ENCODE data around the gene SH3YL1. TPM values are rescaled to one million over a fixed set of nuclear protein-coding genes. Genes with fewer than 3 reads are reported as not detected.

SH3YL1 gene
- total and polyA plus RNA-seq, 5 experiments from 2014 or later = 38.1 to 92.0 (median 62.8) TPM

DNA sequence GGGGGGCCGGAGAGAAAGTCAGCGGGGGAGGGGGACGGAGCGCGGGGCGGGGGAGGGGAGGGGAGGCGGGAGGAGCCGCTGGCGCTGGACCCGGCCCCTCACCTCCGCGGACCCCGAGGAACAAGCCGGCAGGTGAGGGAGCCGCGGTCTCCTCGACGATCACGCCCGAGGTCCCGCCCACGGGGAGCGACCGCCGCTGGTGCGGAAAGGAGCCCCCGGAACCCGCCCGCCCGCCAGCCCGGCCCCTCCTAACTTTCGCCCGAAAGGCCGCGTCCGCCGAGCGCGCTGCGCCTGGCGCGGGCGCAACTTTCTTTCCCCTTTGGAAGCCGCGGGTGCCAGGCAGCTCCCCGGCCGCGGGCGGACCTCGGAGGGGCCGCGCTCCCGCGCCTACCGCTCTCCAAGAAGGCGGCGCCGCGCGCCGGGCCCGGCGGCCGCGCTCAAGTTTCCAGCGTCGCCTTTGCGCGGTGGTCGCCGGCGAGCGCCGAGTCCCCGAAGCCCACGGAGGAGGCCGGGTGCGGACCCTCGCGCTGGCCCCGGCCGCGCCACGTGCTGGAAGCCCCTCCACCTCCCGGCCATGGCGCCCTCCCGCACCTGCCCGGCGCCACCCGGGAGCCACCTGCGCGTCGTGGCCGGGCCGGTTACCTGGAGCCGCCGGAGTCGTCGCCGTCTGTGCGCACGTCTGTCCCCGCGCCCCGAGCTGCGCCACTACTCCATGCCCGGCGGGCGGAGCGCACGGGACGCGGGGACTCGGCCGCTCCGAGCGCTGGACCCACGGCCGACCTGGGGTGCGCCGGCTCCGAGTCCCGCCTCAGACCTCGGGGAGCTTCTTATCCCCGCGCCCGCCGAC, 24.3 kb upstream of the SH3YL1 start, which contains the start of gene ALKAL2:
Gene ALKAL2, minus strand, starts transcription at position 181 of the 847 bp plus-strand sequence. CDS start 256 bp downstream, outside the sequence.
- Mint-ChIP-seq H3K9me3 (no peaks in the 10 kb centered on the region), H3K4me3 (peak within 1 kb of the TSS; percentile 43 to 80 (median 63)), H3K27me3 (peaks cover 7 to 28% (median 9%) of the 10 kb centered on the region in 5 donors), H3K36me3 (peaks cover 0 to 5% (median 1%) of the 10 kb centered on the region in 3 donors), H3K27ac (no peak within 1 kb of the TSS), H3K4me1 (peaks cover 3 to 16% (median 9%) of the 10 kb centered on the region in 4 donors)
- ATAC-seq = peak; percentile 38 to 50
- peak in 1 of 10 donors; percentile 24 for DNase-seq
- POLR2A ChIA-PET = interaction anchor here (0.6 kb wide), 1 partner anchor 113 kb away, joined by 3 read pairs; no protein-coding TSS in a partner anchor

GRCh38 chr2:287471-287885, 23.6 kb upstream of the SH3YL1 start:
- ATAC-seq = peak; percentile 58 to 62
- H3K4me3 Mint-ChIP-seq = peak overlapping the region in 7 of 10 donors; percentile 41 to 72 (median 61)
- peaks cover 0 to 5% (median 3%) of the 10 kb centered on the region in 3 donors for H3K36me3 Mint-ChIP-seq
- no peak overlapping the region for H3K27ac Mint-ChIP-seq
- peaks cover 7 to 28% (median 9%) of the 10 kb centered on the region in 5 donors for H3K27me3 Mint-ChIP-seq
- POLR2A ChIA-PET = interaction anchor here (0.6 kb wide), 1 partner anchor 112 kb away, joined by 3 read pairs; no protein-coding TSS in a partner anchor
- DNase-seq = peak in 1 of 10 donors; percentile 18
- no peaks in the 10 kb centered on the region for H3K9me3 Mint-ChIP-seq
- peaks cover 3 to 16% (median 9%) of the 10 kb centered on the region in 4 donors for H3K4me1 Mint-ChIP-seq

- Mint-ChIP-seq H3K36me3 (peaks cover 0 to 11% (median 3%) of the 10 kb centered on the region in 3 donors), H3K4me3 (peak overlapping the region; percentile 40 to 72 (median 58))
Measured at GRCh38 chr2:286774-287392, 23.1 kb upstream of the SH3YL1 start.

DNA sequence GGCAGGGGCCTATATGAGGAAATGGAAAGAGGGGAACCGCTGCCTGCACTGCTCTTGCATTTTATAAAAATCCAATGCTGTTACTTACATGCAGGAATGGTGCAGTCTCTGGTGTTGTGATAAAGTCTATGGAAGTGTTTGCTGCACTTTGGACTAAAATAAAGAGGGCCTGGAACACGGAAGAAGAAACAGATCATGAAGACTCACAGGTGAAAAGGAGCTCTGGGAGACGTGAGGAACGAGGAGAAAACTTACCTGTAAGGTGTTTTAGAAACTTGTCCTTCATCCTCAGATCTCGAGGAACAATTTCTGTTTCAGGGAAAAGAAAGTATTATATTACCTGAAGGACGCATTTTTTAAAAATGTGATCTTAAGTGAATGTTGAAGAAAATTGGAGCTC, 22.2 kb upstream of the SH3YL1 start:
- DNase-seq = no peak
- peaks cover 7 to 24% (median 9%) of the 10 kb centered on the region in 5 donors for H3K27me3 Mint-ChIP-seq
- no peaks in the 10 kb centered on the region for H3K9me3 Mint-ChIP-seq
- no peak for ATAC-seq
- POLR2A ChIA-PET = interaction anchor here (0.6 kb wide), 1 partner anchor 794 kb away, joined by 3 read pairs; no protein-coding TSS in a partner anchor
- peaks cover 0 to 19% (median 3%) of the 10 kb centered on the region in 3 donors for H3K36me3 Mint-ChIP-seq
- H3K4me3 Mint-ChIP-seq = peak overlapping the region in 8 of 10 donors; percentile 7 to 68 (median 44)
- H3K27ac Mint-ChIP-seq = peak overlapping the region in 1 of 10 donors; percentile 51
- H3K4me1 Mint-ChIP-seq = peaks cover 3 to 16% (median 9%) of the 10 kb centered on the region in 4 donors

More at GRCh38 chr2:286774-287392, 23.1 kb upstream of the SH3YL1 start:
- Mint-ChIP-seq H3K27ac (no peak overlapping the region), H3K27me3 (peaks cover 7 to 27% (median 9%) of the 10 kb centered on the region in 5 donors), H3K9me3 (no peaks in the 10 kb centered on the region), H3K4me1 (peaks cover 3 to 16% (median 9%) of the 10 kb centered on the region in 4 donors)
- DNase-seq (no peak), ATAC-seq (no peak)
- POLR2A ChIA-PET = no interaction called here

DNA sequence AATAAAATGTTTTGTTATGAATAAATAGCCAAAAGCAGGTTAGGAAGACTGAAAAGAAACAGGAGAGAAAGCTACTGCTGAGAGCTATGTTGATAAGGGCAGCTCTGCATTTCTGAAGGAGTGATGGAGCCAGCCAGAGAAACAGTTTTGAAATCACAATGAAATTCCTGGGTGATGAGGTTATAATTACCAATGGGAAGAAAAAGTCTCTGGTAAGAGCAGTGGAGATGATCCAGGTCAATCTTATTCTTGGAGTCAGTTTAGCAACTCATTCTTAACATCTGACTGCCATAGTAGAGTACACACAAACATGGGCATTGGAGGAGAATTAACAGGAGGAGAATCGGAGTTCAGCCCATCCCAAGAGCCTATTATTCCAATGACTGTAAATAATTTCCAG, 21.7 kb upstream of the SH3YL1 start:
- no peak for DNase-seq
- Mint-ChIP-seq H3K36me3 (peaks cover 0 to 22% (median 3%) of the 10 kb centered on the region in 3 donors), H3K27ac (no peak overlapping the region), H3K4me1 (peaks cover 3 to 16% (median 9%) of the 10 kb centered on the region in 4 donors), H3K9me3 (no peaks in the 10 kb centered on the region), H3K4me3 (peak overlapping the region in 7 of 10 donors; percentile 7 to 62 (median 43)), H3K27me3 (peaks cover 7 to 20% (median 9%) of the 10 kb centered on the region in 5 donors)
- no peak for ATAC-seq
- POLR2A ChIA-PET = interaction anchor here (0.6 to 1.1 kb wide), 2 partner anchors 19 to 794 kb away, joined by 3 read pairs; no protein-coding TSS in a partner anchor

GRCh38 chr2:284896-285492, 21.2 kb upstream of the SH3YL1 start:
- DNase-seq (no peak), ATAC-seq (no peak)
- H3K4me3 Mint-ChIP-seq = no peak overlapping the region
- peaks cover 3 to 14% (median 6%) of the 10 kb centered on the region in 4 donors for H3K4me1 Mint-ChIP-seq
- POLR2A ChIA-PET = interaction anchor here (1.1 kb wide), 1 partner anchor 19 kb away, joined by 3 read pairs; no protein-coding TSS in a partner anchor
- no peak overlapping the region for H3K27ac Mint-ChIP-seq
- H3K36me3 Mint-ChIP-seq = peaks cover 0 to 27% (median 4%) of the 10 kb centered on the region in 3 donors
- H3K27me3 Mint-ChIP-seq = peaks cover 3 to 16% (median 9%) of the 10 kb centered on the region in 5 donors
- H3K9me3 Mint-ChIP-seq = no peaks in the 10 kb centered on the region

DNA sequence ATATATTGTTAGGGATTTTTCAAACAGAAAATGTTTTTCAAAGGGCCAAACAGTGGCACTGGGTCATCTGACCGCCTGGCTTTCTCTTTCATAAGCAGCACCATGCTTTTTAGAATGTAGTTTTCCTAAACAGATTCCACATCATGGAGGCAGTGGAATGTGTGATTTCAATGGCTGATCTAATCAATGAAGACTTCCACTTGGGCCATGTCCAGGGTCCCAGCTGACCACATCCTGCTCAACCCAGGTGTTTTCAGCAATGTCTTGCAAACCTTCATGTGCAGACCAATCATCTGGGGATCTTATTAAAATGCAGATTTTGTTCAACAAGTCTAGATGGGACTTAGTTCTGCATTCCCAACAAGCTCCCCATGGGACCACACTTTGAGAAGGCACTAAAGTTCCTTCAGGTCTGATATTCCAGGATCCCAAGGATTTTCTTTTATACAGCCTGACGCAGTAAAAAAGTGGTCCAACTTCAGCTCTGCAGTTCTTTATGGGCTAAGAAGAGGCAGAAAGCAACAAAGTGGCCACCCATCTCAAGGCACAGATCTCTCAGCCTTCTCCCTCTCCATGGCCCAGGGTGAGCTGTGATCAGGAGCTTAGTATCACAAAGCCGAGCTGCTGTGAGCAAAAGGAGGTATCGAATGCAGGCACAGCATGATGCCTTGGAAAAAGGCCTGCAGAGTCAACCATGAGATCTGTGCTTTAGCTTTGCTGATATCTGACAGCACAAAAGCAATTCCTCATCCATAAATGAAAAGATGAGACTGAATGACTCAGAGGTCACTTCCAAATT, 20.4 kb upstream of the SH3YL1 start:
- ATAC-seq (no peak), DNase-seq (no peak)
- POLR2A ChIA-PET = interaction anchor here (1.1 kb wide), 1 partner anchor 18 kb away, joined by 3 read pairs; no protein-coding TSS in a partner anchor
- Mint-ChIP-seq H3K27me3 (peaks cover 3 to 15% (median 9%) of the 10 kb centered on the region in 5 donors), H3K36me3 (peaks cover 0 to 33% (median 6%) of the 10 kb centered on the region in 3 donors), H3K27ac (peak overlapping the region in 1 of 10 donors; percentile 73), H3K9me3 (no peaks in the 10 kb centered on the region), H3K4me3 (no peak overlapping the region), H3K4me1 (peaks cover 0 to 7% (median 3%) of the 10 kb centered on the region in 4 donors)

DNA sequence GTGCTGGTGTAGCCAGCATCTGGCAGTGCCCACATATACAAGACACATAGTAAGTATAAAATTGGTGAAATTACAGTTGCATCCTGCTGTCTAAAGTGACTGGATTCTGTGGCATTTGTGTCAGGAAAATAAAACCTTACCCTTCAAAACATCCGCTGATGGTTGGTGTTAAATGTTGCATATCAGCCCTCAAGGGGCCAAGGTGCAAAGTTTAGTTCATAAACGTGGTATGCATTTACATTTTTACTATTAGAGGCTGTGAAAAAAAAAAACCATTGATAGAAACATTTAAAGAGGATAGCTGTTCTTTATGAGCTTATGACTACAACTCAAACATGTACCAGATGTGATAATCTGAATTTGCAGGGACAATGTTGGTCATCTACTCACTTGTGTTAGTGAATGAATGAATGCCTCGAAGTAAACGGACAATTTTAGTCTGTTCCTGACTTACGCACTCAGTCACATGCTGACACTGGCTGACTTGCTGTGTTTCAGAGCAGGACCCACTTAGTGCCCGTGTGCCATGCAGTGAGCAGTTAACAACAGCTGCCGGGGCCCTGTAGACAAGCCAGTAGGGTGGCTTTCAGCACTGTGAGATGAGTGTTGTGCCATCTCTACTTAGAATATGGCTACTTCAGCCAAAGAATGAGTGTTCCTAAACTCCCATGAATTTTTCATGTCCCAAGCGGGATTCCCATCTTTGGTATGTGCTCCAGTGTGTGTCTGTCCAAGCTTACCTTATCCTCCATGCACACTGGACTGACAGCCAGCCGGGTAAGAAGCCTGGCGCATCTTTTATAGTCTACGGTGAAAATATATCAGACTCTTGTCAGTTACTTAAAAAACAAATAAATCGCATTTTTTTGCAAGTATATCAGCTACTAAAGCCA, 18.8 kb upstream of the SH3YL1 start:
- no peak for ATAC-seq
- Mint-ChIP-seq H3K36me3 (peaks cover 0 to 49% (median 8%) of the 10 kb centered on the region in 3 donors), H3K4me1 (peaks cover 0 to 7% (median 3%) of the 10 kb centered on the region in 4 donors), H3K27me3 (peaks cover 3 to 15% (median 9%) of the 10 kb centered on the region in 5 donors), H3K4me3 (no peak overlapping the region), H3K9me3 (no peaks in the 10 kb centered on the region), H3K27ac (no peak overlapping the region)
- POLR2A ChIA-PET = no interaction called here
- no peak for DNase-seq

- POLR2A ChIA-PET = interaction anchor here (0.7 kb wide), 1 partner anchor 68 kb away, joined by 3 read pairs; no protein-coding TSS in a partner anchor
- H3K4me3 Mint-ChIP-seq = no peak overlapping the region
- DNase-seq (no peak), ATAC-seq (no peak)
- H3K4me1 Mint-ChIP-seq = peaks cover 0 to 5% (median 2%) of the 10 kb centered on the region in 4 donors
- H3K9me3 Mint-ChIP-seq = no peaks in the 10 kb centered on the region
- H3K27ac Mint-ChIP-seq = peak overlapping the region in 1 of 10 donors; percentile 34
- H3K36me3 Mint-ChIP-seq = peaks cover 0 to 61% (median 15%) of the 10 kb centered on the region in 3 donors
- H3K27me3 Mint-ChIP-seq = peaks cover 3 to 10% (median 6%) of the 10 kb centered on the region in 5 donors
Measured at GRCh38 chr2:281381-281780, 17.5 kb upstream of the SH3YL1 start.

GRCh38 chr2:280650-281110, 16.8 kb upstream of the SH3YL1 start:
- no peak overlapping the region for H3K27ac Mint-ChIP-seq
- peaks cover 0 to 67% (median 15%) of the 10 kb centered on the region in 3 donors for H3K36me3 Mint-ChIP-seq
- POLR2A ChIA-PET = interaction anchor here (0.6 kb wide), 1 partner anchor 10 kb away, joined by 3 read pairs; no protein-coding TSS in a partner anchor
- H3K27me3 Mint-ChIP-seq = peaks cover 0 to 4% (median 0%) of the 10 kb centered on the region in 5 donors
- DNase-seq (no peak), ATAC-seq (no peak)
- H3K4me3 Mint-ChIP-seq = no peak overlapping the region
- peaks cover 0 to 6% (median 4%) of the 10 kb centered on the region in 4 donors for H3K4me1 Mint-ChIP-seq
- H3K9me3 Mint-ChIP-seq = no peaks in the 10 kb centered on the region

Data from naive thymus-derived CD8-positive, alpha-beta T cell (primary cell).